ENCODE data around the gene FASN.

DNA sequence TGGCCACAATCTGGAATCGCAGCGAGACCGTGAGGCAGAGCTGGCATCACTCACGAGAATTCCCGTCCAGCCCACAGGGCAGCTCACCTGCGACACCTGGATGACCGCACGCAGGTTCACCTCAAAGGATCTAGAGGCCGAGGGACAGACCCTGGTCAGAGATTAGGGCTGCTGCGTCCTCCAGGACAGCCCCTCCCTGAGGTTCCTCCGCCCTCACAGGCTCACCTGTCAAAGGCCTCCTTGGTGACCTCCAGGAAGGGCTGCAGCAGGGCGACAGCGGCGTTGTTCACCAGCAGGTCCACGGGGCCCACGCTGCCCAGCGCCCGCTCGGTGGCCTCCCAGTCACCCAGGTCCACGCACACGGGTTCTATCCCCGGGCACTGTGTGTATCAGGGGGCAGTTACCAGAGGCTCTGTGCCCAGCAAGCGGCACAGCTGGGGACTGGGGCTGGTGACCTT, 61.4 kb downstream of the FASN start:
- TF ChIP-seq, protein P1, sequence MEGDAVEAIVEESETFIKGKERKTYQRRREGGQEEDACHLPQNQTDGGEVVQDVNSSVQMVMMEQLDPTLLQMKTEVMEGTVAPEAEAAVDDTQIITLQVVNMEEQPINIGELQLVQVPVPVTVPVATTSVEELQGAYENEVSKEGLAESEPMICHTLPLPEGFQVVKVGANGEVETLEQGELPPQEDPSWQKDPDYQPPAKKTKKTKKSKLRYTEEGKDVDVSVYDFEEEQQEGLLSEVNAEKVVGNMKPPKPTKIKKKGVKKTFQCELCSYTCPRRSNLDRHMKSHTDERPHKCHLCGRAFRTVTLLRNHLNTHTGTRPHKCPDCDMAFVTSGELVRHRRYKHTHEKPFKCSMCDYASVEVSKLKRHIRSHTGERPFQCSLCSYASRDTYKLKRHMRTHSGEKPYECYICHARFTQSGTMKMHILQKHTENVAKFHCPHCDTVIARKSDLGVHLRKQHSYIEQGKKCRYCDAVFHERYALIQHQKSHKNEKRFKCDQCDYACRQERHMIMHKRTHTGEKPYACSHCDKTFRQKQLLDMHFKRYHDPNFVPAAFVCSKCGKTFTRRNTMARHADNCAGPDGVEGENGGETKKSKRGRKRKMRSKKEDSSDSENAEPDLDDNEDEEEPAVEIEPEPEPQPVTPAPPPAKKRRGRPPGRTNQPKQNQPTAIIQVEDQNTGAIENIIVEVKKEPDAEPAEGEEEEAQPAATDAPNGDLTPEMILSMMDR (IDR thresholded peaks at IDR 0.05; ENCODE audit: insufficient read depth, low read length, poor library complexity, severe bottlenecking), result no peak
- no peak for TF ChIP-seq EZH2phosphoT487 (conservative IDR thresholded peaks at IDR 0.05; ENCODE audit: low read length)

Measured in SU-DHL-6 (cell line).